ENCODE data around the gene TMEM250. TPM values are rescaled to one million over a fixed set of nuclear protein-coding genes. Genes with fewer than 3 reads are reported as not detected.

TMEM250 gene
- total and polyA plus RNA-seq, 2 donors from 2014 or later = 22.2 to 33.1 TPM

- Histone ChIP-seq H3K4me3 (ENCODE audit: low read length in 3 of 3) (no peak overlapping the region), H3K27me3 (ENCODE audit: control insufficient read depth, insufficient read depth, low read length) (no peaks in the 10 kb centered on the region), H3K4me1 (ENCODE audit: control insufficient read depth in 2 of 3, insufficient read depth in 2 of 3, low read depth in 1 of 3, low read length in 3 of 3) (peaks cover 0 to 13% (median 0%) of the 10 kb centered on the region in 3 donors), H3K9me3 (ENCODE audit: control insufficient read depth in 2 of 3, insufficient read depth in 1 of 3, low read length in 3 of 3) (no peaks in the 10 kb centered on the region), H3K27ac (ENCODE audit: low read depth in 2 of 2, low read length in 2 of 2) (no peak overlapping the region), H3K9ac (ENCODE audit: low read length in 3 of 3) (no peak overlapping the region), H3K36me3 (ENCODE audit: control insufficient read depth in 2 of 3, insufficient read depth in 3 of 3, low read length in 3 of 3) (no peaks in the 10 kb centered on the region)
- intact Hi-C loops (cut with DNase I) = no loop called here
- DNase-seq (no peak), FAIRE-seq (no peak)
- TF ChIP-seq CTCF (IDR thresholded peaks at IDR 0.05; ENCODE audit: borderline replicate concordance, extremely low read depth, insufficient read depth) = no peak
Measured at GRCh38 chr9:136115641-136116359, 2.9 kb downstream of the TMEM250 start.

- Histone ChIP-seq H3K27me3 (ENCODE audit: control insufficient read depth, insufficient read depth, low read length) (no peaks in the 10 kb centered on the region), H3K9me3 (ENCODE audit: control insufficient read depth in 2 of 3, insufficient read depth in 1 of 3, low read length in 3 of 3) (no peaks in the 10 kb centered on the region), H3K4me3 (ENCODE audit: low read length in 3 of 3) (no peak overlapping the region), H3K36me3 (ENCODE audit: control insufficient read depth in 2 of 3, insufficient read depth in 3 of 3, low read length in 3 of 3) (no peaks in the 10 kb centered on the region), H3K27ac (ENCODE audit: low read depth in 2 of 2, low read length in 2 of 2) (no peak overlapping the region), H3K9ac (ENCODE audit: low read length in 3 of 3) (no peak overlapping the region), H3K4me1 (ENCODE audit: control insufficient read depth in 2 of 3, insufficient read depth in 2 of 3, low read depth in 1 of 3, low read length in 3 of 3) (peaks cover 0 to 15% (median 0%) of the 10 kb centered on the region in 3 donors)
- DNase-seq (no peak), FAIRE-seq (no peak)
- no peak for TF ChIP-seq CTCF (IDR thresholded peaks at IDR 0.05; ENCODE audit: borderline replicate concordance, extremely low read depth, insufficient read depth)
- intact Hi-C loops (cut with DNase I) = no loop called here
Measured at GRCh38 chr9:136115206-136115605, 3.5 kb downstream of the TMEM250 start.

- intact Hi-C loops (cut with DNase I) = no loop called here
- no peak for DNase-seq
- no peaks in the 10 kb centered on the region for H3K36me3 ChIP-seq (ENCODE audit: control insufficient read depth in 2 of 3, insufficient read depth in 3 of 3, low read length in 3 of 3)
- H3K4me1 ChIP-seq (ENCODE audit: control insufficient read depth in 2 of 3, insufficient read depth in 2 of 3, low read depth in 1 of 3, low read length in 3 of 3) = peaks cover 0 to 17% (median 0%) of the 10 kb centered on the region in 3 donors
- no peaks in the 10 kb centered on the region for H3K27me3 ChIP-seq (ENCODE audit: control insufficient read depth, insufficient read depth, low read length)
- H3K4me3 ChIP-seq (ENCODE audit: low read length in 3 of 3) = no peak overlapping the region
- H3K9me3 ChIP-seq (ENCODE audit: control insufficient read depth in 2 of 3, insufficient read depth in 1 of 3, low read length in 3 of 3) = no peaks in the 10 kb centered on the region
- H3K27ac ChIP-seq (ENCODE audit: low read depth in 2 of 2, low read length in 2 of 2) = no peak overlapping the region
- TF ChIP-seq CTCF (IDR thresholded peaks at IDR 0.05; ENCODE audit: borderline replicate concordance, extremely low read depth, insufficient read depth) = no peak
- FAIRE-seq = no peak
- no peak overlapping the region for H3K9ac ChIP-seq (ENCODE audit: low read length in 3 of 3)
Measured at GRCh38 chr9:136114610-136115009, 4.1 kb downstream of the TMEM250 start.
